PC-9 (cell line): ENCODE measurements around the gene ITSN1. TPM values are rescaled to one million over a fixed set of nuclear protein-coding genes. Genes with fewer than 3 reads are reported as not detected.

Experiments
- BruUV-seq: library from RNA; stranded (reverse); fragments of 400-500 nt; replicated peaks from 2 replicates; lab custom pipeline; 2021; lab: Mats Ljungman, UMichigan
- CTCF ChIA-PET: fragments of 300-600 bp; sonication (Branson Sonifier 250); formaldehyde crosslinking; loops from one replicate; lab custom pipeline; 2022; ENCODE audit warnings: antibody characterized with exemption; lab: Charles Lee
- POLR2A ChIA-PET: fragments of 300-600 bp; sonication (Branson Sonifier 250); formaldehyde crosslinking; loops from one replicate; lab custom pipeline; 2022; ENCODE audit warnings: antibody characterized with exemption; ENCODE audit not compliant: unreplicated experiment; lab: Charles Lee
- DNase-seq, 2 experiments: peaks; one replicate each; pipeline versions ENCODE4 v3.0.0 to v3.0.0-alpha.2; 2015 to 2022; ENCODE audit warnings: mixed read lengths in 1 of 2
- H2AFZ ChIP-seq: fragments of 200-600 bp; sonication (generic); 2 replicates; pipeline ENCODE4 v1.8.1; 2017; ENCODE audit warnings: antibody characterized with exemption
- H3F3A ChIP-seq: fragments of 200-600 bp; sonication (generic); 2 replicates; pipeline ENCODE4 v1.8.1; 2017; ENCODE audit warnings: antibody characterized with exemption, mild to moderate bottlenecking, low read depth; ENCODE audit not compliant: insufficient read depth
- H3K27ac ChIP-seq: fragments of 200-600 bp; sonication (generic); 2 replicates; pipeline ENCODE4 v1.6.1; 2016; ENCODE audit warnings: mixed run types
- H3K27me3 ChIP-seq: fragments of 200-600 bp; sonication (generic); 2 replicates; pipeline ENCODE4 v1.6.1; 2016; ENCODE audit warnings: low read depth, mixed run types; ENCODE audit not compliant: insufficient read depth
- H3K36me3 ChIP-seq: fragments of 200-600 bp; sonication (generic); 2 replicates; pipeline ENCODE4 v1.6.1; 2016; ENCODE audit warnings: low read depth, mixed run types
- H3K4me1 ChIP-seq: fragments of 200-600 bp; sonication (generic); replicated peaks from 2 replicates; pipeline ENCODE4 v1.6.1; 2016; ENCODE audit warnings: mixed run types; ENCODE audit not compliant: insufficient read depth
- H3K4me2 ChIP-seq: fragments of 200-600 bp; sonication (generic); 2 replicates; pipeline ENCODE4 v1.6.1; 2017; ENCODE audit warnings: mixed run types
- H3K4me3 ChIP-seq: fragments of 200-600 bp; sonication (generic); 2 replicates; pipeline ENCODE4 v1.6.1; 2016; ENCODE audit warnings: mixed run types
- H3K79me2 ChIP-seq: fragments of 200-600 bp; sonication (generic); 2 replicates; pipeline ENCODE4 v1.6.1; 2017; ENCODE audit warnings: low read depth, mixed run types
- H3K9me2 ChIP-seq: fragments of 200-600 bp; sonication (generic); 2 replicates; pipeline ENCODE4 v1.8.1; 2017; ENCODE audit warnings: mild to moderate bottlenecking; ENCODE audit not compliant: insufficient read depth
- H3K9me3 ChIP-seq: fragments of 200-600 bp; sonication (generic); 2 replicates; pipeline ENCODE4 v1.8.1; 2016; ENCODE audit warnings: low read depth; ENCODE audit not compliant: insufficient read depth
- H4K20me1 ChIP-seq: fragments of 200-600 bp; sonication (generic); 2 replicates; pipeline ENCODE4 v1.8.1; 2017; ENCODE audit not compliant: insufficient read depth
- EZH2 ChIP-seq: fragments of 200-600 bp; sonication (generic); IDR thresholded peaks from 2 replicates; pipeline ENCODE4 v1.8.0; 2017; ENCODE audit warnings: antibody characterized with exemption, low read depth
- intact Hi-C: fragments of 100-400 bp; cut with micrococcal nuclease; formaldehyde crosslinking; loops from one replicate; pipeline ENCODE4 v1.10.0; 2022; ENCODE audit not compliant: unreplicated experiment
- total RNA-seq: library from RNA; stranded (reverse); gene quantifications from 2 replicates; pipeline ENCODE4 v1.2.3, GENCODE V29; 2021
- TF ChIP-seq, protein P1 (sequence below): fragments of 200-600 bp; sonication (generic); conservative IDR thresholded peaks from 2 replicates; pipeline ENCODE4 v1.6.1; 2017; ENCODE audit warnings: mixed run types, antibody characterized with exemption, mild to moderate bottlenecking, moderate library complexity

The ITSN1 gene
- total RNA-seq, 1 experiment from 2014 or later: 46.3 TPM

DNA sequence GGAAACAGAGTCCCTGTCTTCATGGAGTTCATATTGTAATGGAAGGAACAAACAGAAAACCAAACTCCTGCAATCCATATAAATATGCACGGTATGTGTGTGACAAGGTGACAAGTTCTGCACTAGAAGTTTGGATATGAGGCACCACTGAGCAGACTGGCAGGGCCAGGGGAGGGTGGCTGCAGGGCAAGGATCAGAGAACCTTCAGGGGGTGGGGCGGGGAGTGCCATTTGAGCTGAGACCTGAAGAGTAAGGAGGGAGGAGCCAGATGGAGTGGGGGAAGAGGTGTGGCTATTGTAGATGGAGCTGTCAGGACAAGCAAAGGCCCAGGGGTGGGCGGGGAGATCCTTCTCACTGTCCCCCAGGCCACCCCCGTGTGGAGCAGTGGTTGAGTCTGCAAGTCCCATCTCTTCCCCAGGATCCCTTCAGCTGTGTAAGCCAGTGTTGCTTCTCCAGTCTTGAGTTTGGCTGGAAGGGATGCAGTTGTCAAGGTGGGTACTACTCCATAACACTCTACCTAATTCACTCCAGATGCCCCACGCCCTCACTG is 196.9 kb downstream of the ITSN1 start:
- BruUV-seq: no TSS peak
- no peaks in the 10 kb centered on the region for H3K36me3 ChIP-seq
- H3K27ac ChIP-seq: no peak overlapping the region
- H3K4me1 ChIP-seq: no peaks in the 10 kb centered on the region
- no peaks in the 10 kb centered on the region for H3F3A ChIP-seq
- TF ChIP-seq, protein P1, sequence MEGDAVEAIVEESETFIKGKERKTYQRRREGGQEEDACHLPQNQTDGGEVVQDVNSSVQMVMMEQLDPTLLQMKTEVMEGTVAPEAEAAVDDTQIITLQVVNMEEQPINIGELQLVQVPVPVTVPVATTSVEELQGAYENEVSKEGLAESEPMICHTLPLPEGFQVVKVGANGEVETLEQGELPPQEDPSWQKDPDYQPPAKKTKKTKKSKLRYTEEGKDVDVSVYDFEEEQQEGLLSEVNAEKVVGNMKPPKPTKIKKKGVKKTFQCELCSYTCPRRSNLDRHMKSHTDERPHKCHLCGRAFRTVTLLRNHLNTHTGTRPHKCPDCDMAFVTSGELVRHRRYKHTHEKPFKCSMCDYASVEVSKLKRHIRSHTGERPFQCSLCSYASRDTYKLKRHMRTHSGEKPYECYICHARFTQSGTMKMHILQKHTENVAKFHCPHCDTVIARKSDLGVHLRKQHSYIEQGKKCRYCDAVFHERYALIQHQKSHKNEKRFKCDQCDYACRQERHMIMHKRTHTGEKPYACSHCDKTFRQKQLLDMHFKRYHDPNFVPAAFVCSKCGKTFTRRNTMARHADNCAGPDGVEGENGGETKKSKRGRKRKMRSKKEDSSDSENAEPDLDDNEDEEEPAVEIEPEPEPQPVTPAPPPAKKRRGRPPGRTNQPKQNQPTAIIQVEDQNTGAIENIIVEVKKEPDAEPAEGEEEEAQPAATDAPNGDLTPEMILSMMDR: no peak
- no peak for TF ChIP-seq EZH2
- no peak for DNase-seq
- no peak overlapping the region for H3K4me3 ChIP-seq
- H4K20me1 ChIP-seq: no peaks in the 10 kb centered on the region
- no peak overlapping the region for H2AFZ ChIP-seq
- H3K9me3 ChIP-seq: no peaks in the 10 kb centered on the region
- H3K9me2 ChIP-seq: no peaks in the 10 kb centered on the region
- POLR2A ChIA-PET: no interaction called here
- no peak overlapping the region for H3K4me2 ChIP-seq
- no peaks in the 10 kb centered on the region for H3K27me3 ChIP-seq
- intact Hi-C loops: no loop called here
- H3K79me2 ChIP-seq: no peaks in the 10 kb centered on the region
- CTCF ChIA-PET: no interaction called here

DNA sequence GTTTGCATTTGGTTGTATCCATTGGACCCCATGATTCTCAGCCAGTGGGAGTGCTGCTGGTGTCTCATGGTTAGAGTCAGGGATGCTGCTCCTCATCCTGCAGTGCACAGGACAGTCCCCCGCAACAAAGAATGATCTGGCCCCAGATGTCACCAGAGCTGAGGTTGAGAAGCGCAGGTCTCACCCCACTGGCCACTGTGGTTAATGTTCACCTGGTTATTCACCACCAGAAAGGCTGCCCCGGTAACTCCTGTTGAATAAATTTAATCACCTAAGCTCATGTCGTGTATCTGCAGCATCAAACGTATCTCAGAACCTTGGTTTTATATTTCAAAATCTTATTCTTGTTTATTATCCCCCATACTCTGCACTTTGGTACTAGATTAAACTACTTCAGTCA is 197.5 kb downstream of the ITSN1 start:
- intact Hi-C loops: no loop called here
- H4K20me1 ChIP-seq: no peaks in the 10 kb centered on the region
- H3F3A ChIP-seq: no peaks in the 10 kb centered on the region
- H3K27me3 ChIP-seq: no peaks in the 10 kb centered on the region
- TF ChIP-seq, protein P1: no peak
- TF ChIP-seq EZH2: no peak
- no peaks in the 10 kb centered on the region for H3K79me2 ChIP-seq
- BruUV-seq: no TSS peak
- no peaks in the 10 kb centered on the region for H3K9me3 ChIP-seq
- no peak overlapping the region for H3K27ac ChIP-seq
- H3K4me2 ChIP-seq: no peak overlapping the region
- no peaks in the 10 kb centered on the region for H3K4me1 ChIP-seq
- H2AFZ ChIP-seq: no peak overlapping the region
- ChIA-PET CTCF (no interaction called here), POLR2A (no interaction called here)
- no peaks in the 10 kb centered on the region for H3K9me2 ChIP-seq
- H3K36me3 ChIP-seq: no peaks in the 10 kb centered on the region
- no peak overlapping the region for H3K4me3 ChIP-seq
- no peak for DNase-seq

DNA sequence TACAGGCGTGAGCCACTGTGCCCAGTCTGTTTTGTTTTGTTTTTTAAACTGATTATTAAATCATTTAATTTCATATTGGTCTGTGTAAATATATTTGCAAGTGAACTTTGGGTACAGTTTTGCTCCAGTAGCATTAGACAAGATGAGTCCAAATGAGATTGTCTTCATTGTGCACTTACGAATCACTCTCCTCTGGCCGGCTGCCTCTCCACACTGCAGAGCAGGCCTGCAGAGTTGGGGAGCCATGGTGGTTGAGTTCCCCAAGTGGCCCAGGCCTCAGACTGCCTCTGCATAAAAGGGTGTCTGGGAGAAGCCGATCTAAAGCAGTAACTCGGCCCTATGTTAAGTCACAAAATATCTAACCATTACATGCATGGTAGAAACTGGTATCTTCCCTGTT is 198.5 kb downstream of the ITSN1 start:
- no peaks in the 10 kb centered on the region for H3F3A ChIP-seq
- no peaks in the 10 kb centered on the region for H3K9me2 ChIP-seq
- no peaks in the 10 kb centered on the region for H3K27me3 ChIP-seq
- no peak overlapping the region for H2AFZ ChIP-seq
- TF ChIP-seq EZH2: no peak
- TF ChIP-seq, protein P1: no peak
- no peak overlapping the region for H3K27ac ChIP-seq
- H3K9me3 ChIP-seq: no peaks in the 10 kb centered on the region
- no peaks in the 10 kb centered on the region for H3K36me3 ChIP-seq
- no peak for DNase-seq
- H3K4me3 ChIP-seq: no peak overlapping the region
- no peak overlapping the region for H3K4me2 ChIP-seq
- POLR2A ChIA-PET: no interaction called here
- BruUV-seq: no TSS peak
- CTCF ChIA-PET: no interaction called here
- intact Hi-C loops: no loop called here
- H3K79me2 ChIP-seq: no peaks in the 10 kb centered on the region
- no peaks in the 10 kb centered on the region for H3K4me1 ChIP-seq
- no peaks in the 10 kb centered on the region for H4K20me1 ChIP-seq
